Ectodermal cell (in vitro differentiated cells): ENCODE measurements around the gene AGO3.

ENCODE experiments used
- H3K27ac ChIP-seq: 2 replicates; pipeline ENCODE4 v1.7.0; 2013; ENCODE audit warnings: mild to moderate bottlenecking, low read depth, low read length; ENCODE audit not compliant: insufficient read depth, poor library complexity, severe bottlenecking
- H3K27me3 ChIP-seq: 2 replicates; pipeline ENCODE4 v1.7.0; 2013; ENCODE audit warnings: mild to moderate bottlenecking, low read length; ENCODE audit not compliant: insufficient read depth, control insufficient read depth, poor library complexity, severe bottlenecking
- H3K36me3 ChIP-seq: one replicate; pipeline ENCODE4 v1.7.0; 2013; ENCODE audit warnings: low read length; ENCODE audit not compliant: control insufficient read depth, insufficient read depth
- H3K4me1 ChIP-seq: one replicate; pipeline ENCODE4 v1.7.0; 2013; ENCODE audit warnings: low read length; ENCODE audit not compliant: control insufficient read depth, insufficient read depth
- H3K4me3 ChIP-seq: 2 replicates; pipeline ENCODE4 v1.7.0; 2013; ENCODE audit warnings: low read depth, low read length, control low read depth; ENCODE audit not compliant: insufficient read depth
- H3K9me3 ChIP-seq: 2 replicates; pipeline ENCODE4 v1.7.0; 2013; ENCODE audit warnings: mild to moderate bottlenecking, low read length, moderate library complexity; ENCODE audit not compliant: control insufficient read depth
- WGBS, 2 experiments: methylation state at CpG; one replicate each; pipeline ENCODE4 v1.1.7; 2013; ENCODE audit warnings: missing lambda C conversion rate in 2 of 2; 5-methylcytosine and 5-hydroxymethylcytosine counted together

The AGO3 gene

GRCh38 chr1:35923791-35924221 is 7.1 kb upstream of the AGO3 start:
- Histone ChIP-seq H3K36me3 (peaks cover 16% of the 10 kb centered on the region), H3K4me1 (no peaks in the 10 kb centered on the region), H3K9me3 (no peaks in the 10 kb centered on the region), H3K27me3 (no peaks in the 10 kb centered on the region), H3K27ac (no peak overlapping the region), H3K4me3 (no peak overlapping the region)

- peaks cover 6% of the 10 kb centered on the region for H3K36me3 ChIP-seq
- H3K9me3 ChIP-seq: no peaks in the 10 kb centered on the region
- H3K4me1 ChIP-seq: no peaks in the 10 kb centered on the region
- 91 to 93% methylated on average over 1 of the region's 1 CpG for WGBS, 2 experiments
- H3K27ac ChIP-seq: no peak overlapping the region
- H3K4me3 ChIP-seq: no peak overlapping the region
- H3K27me3 ChIP-seq: no peaks in the 10 kb centered on the region
These were observed 6.1 kb upstream of the AGO3 start for GRCh38 chr1:35924838-35925237.

- Histone ChIP-seq H3K27ac (no peak overlapping the region), H3K9me3 (no peaks in the 10 kb centered on the region), H3K27me3 (no peaks in the 10 kb centered on the region), H3K4me1 (no peaks in the 10 kb centered on the region), H3K36me3 (no peaks in the 10 kb centered on the region), H3K4me3 (no peak overlapping the region)
- WGBS, 2 experiments: 89 to 93% methylated on average over 4 of the region's 4 CpGs
These were observed 5.2 kb upstream of the AGO3 start for GRCh38 chr1:35925741-35926140.

GRCh38 chr1:35927472-35927871 is 3.4 kb upstream of the AGO3 start:
- Histone ChIP-seq H3K9me3 (no peaks in the 10 kb centered on the region), H3K36me3 (no peaks in the 10 kb centered on the region)
- 92 to 93% methylated on average over 3 of the region's 3 CpGs for WGBS, 2 experiments

GRCh38 chr1:35929730-35930592 is 944 bp upstream of the AGO3 start:
- H3K36me3 ChIP-seq: no peaks in the 10 kb centered on the region

More at GRCh38 chr1:35927472-35927871, 3.4 kb upstream of the AGO3 start:
- Histone ChIP-seq H3K27ac (no peak overlapping the region), H3K27me3 (no peaks in the 10 kb centered on the region), H3K4me3 (no peak overlapping the region), H3K4me1 (peaks cover 7% of the 10 kb centered on the region)

GRCh38 chr1:35931446-35932157 is 697 bp downstream of the AGO3 start:
- WGBS, 2 experiments: 0 to 1% methylated on average over 27 to 28 of the region's 28 CpGs
- no peaks in the 10 kb centered on the region for H3K27me3 ChIP-seq
- no peaks in the 10 kb centered on the region for H3K9me3 ChIP-seq
- peak overlapping the region; percentile 85 for H3K4me3 ChIP-seq
- H3K4me1 ChIP-seq: peaks cover 7% of the 10 kb centered on the region
- no peaks in the 10 kb centered on the region for H3K36me3 ChIP-seq
- peak overlapping the region; percentile 90 for H3K27ac ChIP-seq

More at GRCh38 chr1:35929730-35930592, 944 bp upstream of the AGO3 start:
- 2 to 3% methylated on average over 13 to 14 of the region's 15 CpGs for WGBS, 2 experiments
- H3K4me3 ChIP-seq: peak overlapping the region; percentile 85
- peak overlapping the region; percentile 90 for H3K27ac ChIP-seq
- no peaks in the 10 kb centered on the region for H3K27me3 ChIP-seq
- peaks cover 7% of the 10 kb centered on the region for H3K4me1 ChIP-seq
- no peaks in the 10 kb centered on the region for H3K9me3 ChIP-seq

- Histone ChIP-seq H3K27me3 (no peaks in the 10 kb centered on the region), H3K4me1 (peaks cover 7% of the 10 kb centered on the region), H3K27ac (peak overlapping the region; percentile 32), H3K36me3 (no peaks in the 10 kb centered on the region), H3K9me3 (no peaks in the 10 kb centered on the region), H3K4me3 (peak overlapping the region; percentile 85)
- WGBS, 2 experiments: 76 to 78% methylated on average over 7 of the region's 7 CpGs
These were observed 1.3 kb downstream of the AGO3 start for GRCh38 chr1:35932158-35932636.

GRCh38 chr1:35932941-35933340 is 2.0 kb downstream of the AGO3 start:
- no peaks in the 10 kb centered on the region for H3K9me3 ChIP-seq
- no peaks in the 10 kb centered on the region for H3K36me3 ChIP-seq
- H3K27me3 ChIP-seq: no peaks in the 10 kb centered on the region
- no peak overlapping the region for H3K4me3 ChIP-seq
- H3K27ac ChIP-seq: no peak overlapping the region
- H3K4me1 ChIP-seq: peaks cover 7% of the 10 kb centered on the region

- no peaks in the 10 kb centered on the region for H3K36me3 ChIP-seq
- H3K4me3 ChIP-seq: no peak overlapping the region
- peak overlapping the region; percentile 50 for H3K27ac ChIP-seq
- H3K9me3 ChIP-seq: no peaks in the 10 kb centered on the region
- 63 to 82% methylated on average over 1 of the region's 2 CpGs for WGBS, 2 experiments
- H3K27me3 ChIP-seq: no peaks in the 10 kb centered on the region
- peaks cover 7% of the 10 kb centered on the region for H3K4me1 ChIP-seq
These were observed 4.8 kb downstream of the AGO3 start for GRCh38 chr1:35935442-35936388.
